HTR-8/SVneo (cell line): ENCODE data around the gene DDX17.

Experiments
- DNase-seq: peaks from one replicate; pipeline ENCODE4 v3.0.0; 2011; ENCODE audit warnings: low spot score, mixed read lengths; ENCODE audit not compliant: insufficient read length
- FAIRE-seq: peaks from 2 replicates; lab custom pipeline; 2011; peaks lifted over from hg19 to GRCh38; lab: Jason Lieb, UNC

The DDX17 gene

GRCh38 chr22:38506118-38506962 lies at the start of gene DDX17:
DDX17 (minus strand) TSS chr22:38506311.
- DNase-seq (peak; percentile 80), FAIRE-seq (peak; percentile 44)

- FAIRE-seq: no peak
- no peak for DNase-seq
Observed at GRCh38 chr22:38554281-38554680, 48.2 kb upstream of the DDX17 start.

- no peak for DNase-seq
- FAIRE-seq: no peak
Observed at GRCh38 chr22:38549101-38549894, 43.2 kb upstream of the DDX17 start.

- FAIRE-seq (no peak), DNase-seq (no peak)
Observed at GRCh38 chr22:38540701-38541100, 34.6 kb upstream of the DDX17 start.

GRCh38 chr22:38531251-38531938 lies 25.3 kb upstream of the DDX17 start:
- DNase-seq (no peak), FAIRE-seq (no peak)

- DNase-seq (no peak), FAIRE-seq (no peak)
Observed at GRCh38 chr22:38524429-38524828, 18.3 kb upstream of the DDX17 start.

GRCh38 chr22:38523479-38523878 lies 17.4 kb upstream of the DDX17 start:
- FAIRE-seq (no peak), DNase-seq (no peak)

- DNase-seq (no peak), FAIRE-seq (no peak)
Observed at GRCh38 chr22:38523029-38523428, 16.9 kb upstream of the DDX17 start.

- FAIRE-seq (no peak), DNase-seq (no peak)
Observed at GRCh38 chr22:38519453-38520250, 13.5 kb upstream of the DDX17 start.

GRCh38 chr22:38518620-38519019 lies 12.5 kb upstream of the DDX17 start:
- no peak for FAIRE-seq

GRCh38 chr22:38513063-38513462 lies 7.0 kb upstream of the DDX17 start:
- DNase-seq (no peak), FAIRE-seq (no peak)

More at GRCh38 chr22:38518620-38519019, 12.5 kb upstream of the DDX17 start:
- no peak for DNase-seq

- no peak for DNase-seq
- FAIRE-seq: no peak
Observed at GRCh38 chr22:38510416-38510970, 4.4 kb upstream of the DDX17 start.

GRCh38 chr22:38505541-38506117 lies 482 bp downstream of the DDX17 start:
- DNase-seq (no peak), FAIRE-seq (no peak)

GRCh38 chr22:38504731-38505540 lies 1.2 kb downstream of the DDX17 start:
- no peak for DNase-seq
- FAIRE-seq: no peak

GRCh38 chr22:38503021-38503420 lies 3.1 kb downstream of the DDX17 start:
- FAIRE-seq: no peak
- DNase-seq: no peak

GRCh38 chr22:38501797-38502672 lies 4.1 kb downstream of the DDX17 start:
- DNase-seq (no peak), FAIRE-seq (no peak)

- FAIRE-seq (no peak), DNase-seq (no peak)
Observed at GRCh38 chr22:38497869-38498268, 8.2 kb downstream of the DDX17 start.

GRCh38 chr22:38494939-38495338 lies 11.2 kb downstream of the DDX17 start:
- FAIRE-seq: no peak
- DNase-seq: no peak
